Panc1 (cell line): ENCODE results near the gene GATD1. TPM values are rescaled to one million over a fixed set of nuclear protein-coding genes. Genes with fewer than 3 reads are reported as not detected.

Experiments used
- ATAC-seq: fragments of 200-7000 bp; cut with Tn5 transposase; 2 replicates; pipeline ENCODE4 v1.9.1; 2020; ENCODE audit warnings: mild to moderate bottlenecking, moderate library complexity
- BruUV-seq: library from RNA; stranded (reverse); fragments of 400-500 nt; replicated peaks from 2 replicates; lab custom pipeline; 2021; lab: Mats Ljungman, UMichigan
- CTCF ChIA-PET: fragments of 300-600 bp; sonication (Branson Sonifier 250); formaldehyde crosslinking; loops from one replicate; lab custom pipeline; 2022; ENCODE audit warnings: antibody characterized with exemption; lab: Charles Lee
- POLR2A ChIA-PET: fragments of 300-600 bp; sonication (Branson Sonifier 250); formaldehyde crosslinking; loops from one replicate; lab custom pipeline; 2022; ENCODE audit warnings: antibody characterized with exemption; lab: Charles Lee
- DNase-seq: peaks from one replicate; pipeline ENCODE4 v3.0.0-alpha.2; 2010; ENCODE audit warnings: low read depth, low spot score
- H3K27ac ChIP-seq: 2 replicates; pipeline ENCODE4 v1.5.1; 2011; ENCODE audit warnings: mild to moderate bottlenecking, low read length, inconsistent platforms
- H3K27me3 ChIP-seq: fragments of 200-500 bp; sonication (Bioruptor generic); 2 replicates; pipeline ENCODE4 v1.6.0; 2014; ENCODE audit warnings: low read length, inconsistent platforms; ENCODE audit not compliant: control insufficient read depth, insufficient read depth
- H3K36me3 ChIP-seq: fragments of 200-500 bp; sonication (Bioruptor generic); 2 replicates; pipeline ENCODE4 v1.5.1; 2014; ENCODE audit warnings: inconsistent platforms, mild to moderate bottlenecking, low read length, moderate library complexity; ENCODE audit not compliant: control insufficient read depth, insufficient read depth
- H3K4me1 ChIP-seq: 2 replicates; pipeline ENCODE4 v1.5.1; 2011; ENCODE audit warnings: inconsistent platforms, mild to moderate bottlenecking, low read length, moderate library complexity; ENCODE audit not compliant: control insufficient read depth, insufficient read depth
- H3K4me3 ChIP-seq, 2 experiments: 2 replicates each; pipeline ENCODE4 v1.5.1; 2011 to 2012; ENCODE audit warnings: low read depth in 2 of 2, low read length in 2 of 2, mild to moderate bottlenecking in 2 of 2, inconsistent platforms in 1 of 2, moderate library complexity in 1 of 2
- H3K9me3 ChIP-seq: fragments of 200-500 bp; sonication (Bioruptor generic); 2 replicates; pipeline ENCODE4 v1.5.1; 2014; ENCODE audit warnings: low read depth, mild to moderate bottlenecking, inconsistent platforms, low read length, moderate library complexity; ENCODE audit not compliant: control insufficient read depth, insufficient read depth
- POLR2AphosphoS5 ChIP-seq: IDR thresholded peaks from 2 replicates; pipeline ENCODE4 v1.6.1; 2012; ENCODE audit warnings: mild to moderate bottlenecking, low read depth, low read length, moderate library complexity
- SIN3A ChIP-seq: IDR thresholded peaks from 2 replicates; pipeline ENCODE4 v1.6.1; 2012; ENCODE audit warnings: low read depth, mild to moderate bottlenecking, low read length, moderate library complexity, borderline replicate concordance; ENCODE audit not compliant: insufficient read depth
- TCF7L2 ChIP-seq: IDR thresholded peaks from 2 replicates; pipeline ENCODE4 v1.6.1; 2011; ENCODE audit warnings: mild to moderate bottlenecking, low read depth, low read length, inconsistent platforms
- in situ Hi-C: cut with HindIII; loops from 2 replicates; pipeline ENCODE4 v1.10.0; 2016; ENCODE audit warnings: low sequenced_read_pairs, low pct_unique_long_range_greater_than_20kb
- intact Hi-C: fragments of 100-400 bp; cut with micrococcal nuclease; formaldehyde crosslinking; loops from one replicate; pipeline ENCODE4 v1.10.0; 2022; ENCODE audit not compliant: unreplicated experiment
- total RNA-seq: library from RNA; stranded (reverse); gene quantifications from one replicate; pipeline ENCODE4 v1.2.1, GENCODE V29; 2021; ENCODE audit not compliant: unreplicated experiment
- TF ChIP-seq, protein P1 (sequence below), 2 experiments: IDR thresholded peaks; 2 replicates each; pipeline ENCODE4 v1.6.1; 2011 to 2012; ENCODE audit warnings: low read depth in 2 of 2, control low read depth in 1 of 2, low read length in 1 of 2, mild to moderate bottlenecking in 1 of 2, moderate library complexity in 1 of 2; ENCODE audit not compliant: insufficient read depth in 1 of 2
- TF ChIP-seq, protein P2 (sequence below): fragments of 450-650 bp; IDR thresholded peaks from 2 replicates; pipeline ENCODE4 v1.5.1; 2017; ENCODE audit warnings: mild to moderate bottlenecking

Gene GATD1
- total RNA-seq, 1 experiment from 2014 or later: 229 TPM

DNA sequence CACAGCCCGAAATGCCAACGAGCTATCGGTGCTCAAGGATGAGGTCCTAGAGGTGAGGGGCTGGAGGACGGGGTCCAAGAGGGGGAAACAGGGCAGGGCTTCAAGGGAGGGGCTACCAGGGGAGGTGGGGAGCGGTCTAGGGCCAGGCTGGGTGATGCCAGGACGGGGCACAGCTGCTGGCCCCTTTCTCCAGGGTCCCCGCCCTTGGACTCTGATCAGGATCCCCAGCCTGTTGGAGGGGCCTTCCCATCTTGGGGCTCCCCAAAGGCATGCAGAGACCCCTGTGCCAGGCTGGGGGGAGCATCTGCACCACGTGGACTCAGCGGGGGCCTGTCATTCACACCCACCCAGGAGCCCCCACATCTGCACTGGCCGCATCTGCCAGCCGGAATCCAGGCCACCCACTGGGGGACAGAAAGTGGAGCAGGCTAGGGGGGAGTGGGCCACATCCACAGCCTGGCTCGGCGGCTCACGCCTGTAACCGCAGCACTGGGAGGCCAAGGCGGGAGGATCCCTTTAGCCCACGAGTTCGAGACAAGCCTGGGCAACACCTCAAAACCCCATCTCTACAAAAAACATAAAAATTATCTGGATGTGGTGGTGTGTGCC, 52.4 kb downstream of the GATD1 start:
- Histone ChIP-seq H3K27ac (no peak overlapping the region), H3K4me1 (peaks cover 41% of the 10 kb centered on the region), H3K4me3 (no peak overlapping the region), H3K27me3 (no peaks in the 10 kb centered on the region), H3K36me3 (peaks cover 5% of the 10 kb centered on the region; the same call in 1 of the 2 replicates), H3K9me3 (no peaks in the 10 kb centered on the region)
- BruUV-seq: no TSS peak
- no peak for DNase-seq
- intact Hi-C loops: loop anchor here (5.0 to 10.0 kb wide), 2 partner anchors 63 to 170 kb away; no protein-coding TSS in a partner anchor
- no peak for ATAC-seq
- TF ChIP-seq, protein P1, sequence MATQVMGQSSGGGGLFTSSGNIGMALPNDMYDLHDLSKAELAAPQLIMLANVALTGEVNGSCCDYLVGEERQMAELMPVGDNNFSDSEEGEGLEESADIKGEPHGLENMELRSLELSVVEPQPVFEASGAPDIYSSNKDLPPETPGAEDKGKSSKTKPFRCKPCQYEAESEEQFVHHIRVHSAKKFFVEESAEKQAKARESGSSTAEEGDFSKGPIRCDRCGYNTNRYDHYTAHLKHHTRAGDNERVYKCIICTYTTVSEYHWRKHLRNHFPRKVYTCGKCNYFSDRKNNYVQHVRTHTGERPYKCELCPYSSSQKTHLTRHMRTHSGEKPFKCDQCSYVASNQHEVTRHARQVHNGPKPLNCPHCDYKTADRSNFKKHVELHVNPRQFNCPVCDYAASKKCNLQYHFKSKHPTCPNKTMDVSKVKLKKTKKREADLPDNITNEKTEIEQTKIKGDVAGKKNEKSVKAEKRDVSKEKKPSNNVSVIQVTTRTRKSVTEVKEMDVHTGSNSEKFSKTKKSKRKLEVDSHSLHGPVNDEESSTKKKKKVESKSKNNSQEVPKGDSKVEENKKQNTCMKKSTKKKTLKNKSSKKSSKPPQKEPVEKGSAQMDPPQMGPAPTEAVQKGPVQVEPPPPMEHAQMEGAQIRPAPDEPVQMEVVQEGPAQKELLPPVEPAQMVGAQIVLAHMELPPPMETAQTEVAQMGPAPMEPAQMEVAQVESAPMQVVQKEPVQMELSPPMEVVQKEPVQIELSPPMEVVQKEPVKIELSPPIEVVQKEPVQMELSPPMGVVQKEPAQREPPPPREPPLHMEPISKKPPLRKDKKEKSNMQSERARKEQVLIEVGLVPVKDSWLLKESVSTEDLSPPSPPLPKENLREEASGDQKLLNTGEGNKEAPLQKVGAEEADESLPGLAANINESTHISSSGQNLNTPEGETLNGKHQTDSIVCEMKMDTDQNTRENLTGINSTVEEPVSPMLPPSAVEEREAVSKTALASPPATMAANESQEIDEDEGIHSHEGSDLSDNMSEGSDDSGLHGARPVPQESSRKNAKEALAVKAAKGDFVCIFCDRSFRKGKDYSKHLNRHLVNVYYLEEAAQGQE (IDR thresholded peaks at IDR 0.05; ENCODE audit: insufficient read depth in 1 of 2, low read depth in 2 of 2, low read length in 1 of 2): no peak
- no peak for TF ChIP-seq TCF7L2
- TF ChIP-seq, protein P2, sequence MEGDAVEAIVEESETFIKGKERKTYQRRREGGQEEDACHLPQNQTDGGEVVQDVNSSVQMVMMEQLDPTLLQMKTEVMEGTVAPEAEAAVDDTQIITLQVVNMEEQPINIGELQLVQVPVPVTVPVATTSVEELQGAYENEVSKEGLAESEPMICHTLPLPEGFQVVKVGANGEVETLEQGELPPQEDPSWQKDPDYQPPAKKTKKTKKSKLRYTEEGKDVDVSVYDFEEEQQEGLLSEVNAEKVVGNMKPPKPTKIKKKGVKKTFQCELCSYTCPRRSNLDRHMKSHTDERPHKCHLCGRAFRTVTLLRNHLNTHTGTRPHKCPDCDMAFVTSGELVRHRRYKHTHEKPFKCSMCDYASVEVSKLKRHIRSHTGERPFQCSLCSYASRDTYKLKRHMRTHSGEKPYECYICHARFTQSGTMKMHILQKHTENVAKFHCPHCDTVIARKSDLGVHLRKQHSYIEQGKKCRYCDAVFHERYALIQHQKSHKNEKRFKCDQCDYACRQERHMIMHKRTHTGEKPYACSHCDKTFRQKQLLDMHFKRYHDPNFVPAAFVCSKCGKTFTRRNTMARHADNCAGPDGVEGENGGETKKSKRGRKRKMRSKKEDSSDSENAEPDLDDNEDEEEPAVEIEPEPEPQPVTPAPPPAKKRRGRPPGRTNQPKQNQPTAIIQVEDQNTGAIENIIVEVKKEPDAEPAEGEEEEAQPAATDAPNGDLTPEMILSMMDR: no peak
- no peak for TF ChIP-seq POLR2AphosphoS5
- no peak for TF ChIP-seq SIN3A
- in situ Hi-C loops: no loop called here
- ChIA-PET CTCF (interaction anchor here (0.7 to 3.0 kb wide), 4 partner anchors 20 to 123 kb away, joined by 3 to 12 read pairs (median 4); partner anchors contain the start of gene TMEM80), POLR2A (no interaction called here)

DNA sequence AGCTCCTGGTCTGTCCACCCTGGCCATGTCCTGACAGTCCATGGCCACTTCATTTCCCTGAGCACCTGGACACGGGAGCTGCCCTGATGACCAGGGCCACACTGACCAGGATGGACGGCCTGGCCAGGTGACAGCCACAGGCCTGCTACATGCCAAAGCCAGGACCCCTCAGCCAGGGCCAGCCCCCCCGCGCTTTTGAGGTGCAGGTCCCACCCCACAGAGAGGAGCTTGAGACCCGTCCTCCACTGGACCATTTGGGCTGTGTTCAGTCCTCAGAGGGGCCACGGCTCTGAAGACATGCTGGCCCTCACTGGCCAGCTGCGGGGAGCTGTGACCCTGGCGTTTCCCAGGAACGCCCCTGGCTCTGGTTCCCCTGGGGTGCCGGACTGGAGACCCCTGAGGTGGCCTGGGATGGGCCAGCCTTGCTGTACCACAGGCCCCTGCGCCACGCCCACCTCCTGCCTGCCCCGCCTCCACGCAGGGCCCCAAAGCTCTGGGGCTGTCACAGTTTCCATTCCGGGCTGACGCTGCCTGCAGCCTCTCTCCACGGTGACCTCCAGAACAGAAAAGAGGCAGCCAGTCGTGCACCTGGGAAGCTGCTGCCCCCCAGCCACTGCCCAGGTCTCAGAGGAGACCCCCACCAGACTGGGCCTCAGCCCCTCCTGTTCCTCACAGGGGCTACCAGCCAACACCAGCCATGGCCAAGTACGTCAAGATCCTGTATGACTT, 53.1 kb downstream of the GATD1 start:
- DNase-seq (no peak), ATAC-seq (no peak)
- no peak overlapping the region for H3K27ac ChIP-seq
- ChIA-PET POLR2A (no interaction called here), CTCF (interaction anchor here (0.7 to 3.0 kb wide), 3 partner anchors 19 to 123 kb away, joined by 3 to 12 read pairs (median 3); partner anchors contain the start of gene TMEM80)
- no peak for TF ChIP-seq POLR2AphosphoS5
- TF ChIP-seq, protein P1 (IDR thresholded peaks at IDR 0.05; ENCODE audit: insufficient read depth in 1 of 2, low read depth in 2 of 2, low read length in 1 of 2): no peak
- TF ChIP-seq, protein P2: no peak
- no peak for TF ChIP-seq TCF7L2
- intact Hi-C loops (loop anchor here (5.0 to 10.0 kb wide), 2 partner anchors 62 to 169 kb away; no protein-coding TSS in a partner anchor), in situ Hi-C loops (no loop called here)
- BruUV-seq: no TSS peak
- H3K27me3 ChIP-seq: no peaks in the 10 kb centered on the region
- peaks cover 5% of the 10 kb centered on the region; the same call in 1 of the 2 replicates for H3K36me3 ChIP-seq
- H3K4me3 ChIP-seq: no peak overlapping the region
- no peaks in the 10 kb centered on the region for H3K9me3 ChIP-seq
- peaks cover 35% of the 10 kb centered on the region for H3K4me1 ChIP-seq
